Subcutaneous adipose tissue (tissue), 4 donors: ENCODE results near the gene RANBP1. TPM values are rescaled to one million over a fixed set of nuclear protein-coding genes. Genes with fewer than 3 reads are reported as not detected.

Experiments
- total RNA-seq, 4 donors: library from RNA; depleted of rRNA; stranded (reverse); fragments of >200 nt; gene quantifications; one replicate each; pipeline ENCODE4 v1.1.0, GENCODE V29; 2016
- TF ChIP-seq, protein P1 (sequence below): fragments of 450-650 bp; IDR thresholded peaks from one replicate; pipeline ENCODE4 v1.5.1; 2016; ENCODE audit warnings: low read depth, mild to moderate bottlenecking, control low read depth, antibody characterized with exemption, moderate library complexity

RANBP1 gene
- total RNA-seq, 4 donors from 2014 or later, result 75.1 to 156 (median 116) TPM

DNA sequence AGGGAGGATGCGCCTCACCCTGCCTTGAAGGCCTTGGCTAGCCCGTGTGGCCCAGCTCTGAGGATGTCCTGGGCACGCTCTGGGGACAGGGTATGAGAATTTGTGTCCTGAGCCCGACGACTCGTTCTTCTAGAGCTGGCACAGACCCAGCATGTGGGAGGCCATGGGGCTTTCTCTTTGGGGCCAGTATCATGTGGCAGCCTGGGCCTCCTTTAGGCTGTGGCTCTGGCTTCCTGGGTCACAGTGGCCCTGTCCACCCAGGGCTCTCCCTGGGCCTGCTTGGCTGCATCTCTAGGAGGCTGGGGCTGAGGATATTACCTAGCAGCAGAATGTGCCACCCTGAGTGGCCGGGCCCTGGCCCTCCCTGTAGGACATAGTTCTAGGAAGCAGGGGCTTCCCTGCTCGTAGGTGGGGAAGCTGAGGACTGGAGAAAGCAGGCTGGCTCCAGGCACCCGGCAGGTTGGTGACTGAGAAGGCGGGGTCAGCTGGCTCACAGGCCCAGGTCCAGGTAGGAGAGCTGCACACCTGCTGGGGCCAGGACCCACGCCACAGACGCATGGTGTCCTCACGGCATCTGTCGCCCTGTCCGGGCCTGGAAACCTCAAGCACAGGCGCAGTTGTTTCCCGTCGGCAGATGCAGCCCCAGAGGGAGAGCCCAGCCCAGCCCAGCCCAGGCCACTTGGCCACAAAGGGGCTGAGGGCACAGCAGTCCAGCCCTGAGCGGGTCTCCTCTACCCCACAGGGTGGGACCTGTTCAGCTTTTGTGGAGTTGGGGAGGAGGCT lies 28.2 kb downstream of the RANBP1 start:
- TF ChIP-seq, protein P1, sequence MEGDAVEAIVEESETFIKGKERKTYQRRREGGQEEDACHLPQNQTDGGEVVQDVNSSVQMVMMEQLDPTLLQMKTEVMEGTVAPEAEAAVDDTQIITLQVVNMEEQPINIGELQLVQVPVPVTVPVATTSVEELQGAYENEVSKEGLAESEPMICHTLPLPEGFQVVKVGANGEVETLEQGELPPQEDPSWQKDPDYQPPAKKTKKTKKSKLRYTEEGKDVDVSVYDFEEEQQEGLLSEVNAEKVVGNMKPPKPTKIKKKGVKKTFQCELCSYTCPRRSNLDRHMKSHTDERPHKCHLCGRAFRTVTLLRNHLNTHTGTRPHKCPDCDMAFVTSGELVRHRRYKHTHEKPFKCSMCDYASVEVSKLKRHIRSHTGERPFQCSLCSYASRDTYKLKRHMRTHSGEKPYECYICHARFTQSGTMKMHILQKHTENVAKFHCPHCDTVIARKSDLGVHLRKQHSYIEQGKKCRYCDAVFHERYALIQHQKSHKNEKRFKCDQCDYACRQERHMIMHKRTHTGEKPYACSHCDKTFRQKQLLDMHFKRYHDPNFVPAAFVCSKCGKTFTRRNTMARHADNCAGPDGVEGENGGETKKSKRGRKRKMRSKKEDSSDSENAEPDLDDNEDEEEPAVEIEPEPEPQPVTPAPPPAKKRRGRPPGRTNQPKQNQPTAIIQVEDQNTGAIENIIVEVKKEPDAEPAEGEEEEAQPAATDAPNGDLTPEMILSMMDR, result no peak

DNA sequence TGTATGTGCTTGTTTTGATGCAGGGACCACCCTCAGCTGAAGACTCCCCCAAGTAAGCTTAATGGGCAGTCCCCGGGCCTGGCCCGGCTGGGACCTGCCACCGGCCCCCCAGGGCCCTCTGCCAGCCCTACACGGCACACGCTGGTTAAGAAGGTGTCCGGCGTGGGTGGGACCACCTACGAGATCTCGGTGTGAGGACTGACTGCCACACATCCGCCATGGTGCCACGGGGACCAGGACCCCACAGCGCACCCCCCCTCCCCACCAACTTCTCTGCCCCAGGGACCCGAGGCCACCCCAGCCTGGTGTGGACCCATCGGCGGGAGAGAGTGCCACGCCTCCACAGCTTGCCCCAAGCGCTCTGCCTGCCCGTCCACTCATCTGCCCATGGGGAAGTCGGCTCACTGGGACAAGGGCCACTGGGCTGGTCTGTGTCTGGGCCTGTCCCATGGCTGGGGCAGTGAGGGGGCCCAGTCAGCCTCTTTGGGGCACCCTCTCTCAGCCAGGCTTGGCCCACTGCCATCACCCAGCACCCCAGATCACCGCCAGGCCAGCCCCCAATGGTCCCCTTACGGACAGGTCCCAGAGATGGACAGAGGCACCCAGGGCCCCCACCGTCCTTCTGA lies 29.4 kb downstream of the RANBP1 start:
- TF ChIP-seq, protein P1, result no peak

DNA sequence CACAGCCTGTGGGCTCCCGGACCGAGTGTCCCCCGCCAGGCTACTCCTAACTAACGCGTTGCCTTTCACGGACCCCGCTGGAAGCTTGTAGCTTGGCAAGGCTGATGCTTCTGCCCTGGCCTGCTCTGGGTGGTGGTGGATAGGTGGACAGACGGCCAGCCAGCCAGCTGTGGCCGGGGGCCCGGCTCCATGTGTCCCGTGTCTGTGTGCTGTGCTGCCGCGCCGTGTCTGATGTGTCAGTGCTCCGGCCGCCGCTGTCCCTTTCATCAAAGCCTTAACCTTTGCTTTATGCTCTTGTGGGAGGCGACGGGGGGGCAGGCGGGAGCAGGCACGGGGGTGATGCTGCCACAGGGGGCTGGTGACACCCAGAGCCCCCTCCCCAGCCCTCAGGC lies 29.9 kb downstream of the RANBP1 start:
- TF ChIP-seq, protein P1, result no peak

DNA sequence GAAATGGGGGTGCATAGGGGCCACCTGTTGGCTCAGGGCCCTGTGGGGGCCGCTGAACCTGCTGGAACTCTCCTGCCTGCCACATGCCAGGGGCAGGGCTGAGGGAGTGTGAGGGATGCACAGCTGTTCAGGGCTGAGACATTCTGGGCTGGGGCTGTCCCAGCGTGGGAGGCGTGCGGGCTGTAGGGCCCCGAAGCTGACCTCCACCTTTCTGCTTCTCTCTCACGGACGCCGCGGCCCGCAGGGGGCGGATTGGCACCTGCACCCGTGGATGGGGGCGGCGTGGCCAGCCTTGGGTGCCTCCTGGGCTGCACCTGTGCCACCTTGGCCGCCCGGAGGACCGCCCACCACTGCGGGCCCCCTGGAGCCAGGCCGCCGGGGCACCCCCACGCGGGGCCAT lies 30.9 kb downstream of the RANBP1 start:
- TF ChIP-seq, protein P1, result no peak

DNA sequence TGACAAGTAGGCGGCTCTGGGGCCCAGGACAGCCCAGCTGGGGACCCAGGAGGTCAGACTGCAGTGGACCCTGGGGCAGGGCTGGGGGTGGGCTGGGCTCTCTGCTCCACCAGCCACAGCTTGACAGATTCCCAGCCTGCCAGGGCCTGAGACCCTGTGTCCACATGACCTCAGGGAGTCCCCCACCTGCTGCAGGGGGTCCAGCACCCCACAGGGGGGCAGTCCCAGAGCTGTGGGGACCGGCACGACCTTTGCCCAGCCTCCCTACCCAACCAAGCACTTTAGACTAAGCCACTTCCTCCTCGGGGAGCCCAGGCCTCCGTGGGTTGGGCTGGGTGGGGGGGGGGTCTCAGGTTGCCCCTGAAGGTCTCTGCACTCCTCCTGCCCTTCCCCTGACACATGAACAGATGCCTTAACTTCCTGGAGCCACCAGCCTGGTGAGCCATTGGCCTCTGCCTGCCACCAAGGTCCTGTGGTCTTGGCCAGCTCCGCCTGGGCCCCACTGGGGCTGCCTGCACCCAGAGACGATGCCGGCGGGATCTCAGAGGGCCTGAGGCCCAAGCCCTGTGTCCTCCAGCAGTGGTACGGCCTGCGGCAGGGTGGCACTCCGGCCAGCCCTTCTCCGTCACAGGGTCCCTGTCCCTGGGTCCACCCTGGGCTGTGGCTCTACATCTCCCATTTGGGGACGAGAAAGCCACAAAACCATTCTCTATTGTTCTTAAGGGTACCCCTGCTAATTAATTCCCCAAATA lies 31.5 kb downstream of the RANBP1 start:
- TF ChIP-seq, protein P1, result no peak

DNA sequence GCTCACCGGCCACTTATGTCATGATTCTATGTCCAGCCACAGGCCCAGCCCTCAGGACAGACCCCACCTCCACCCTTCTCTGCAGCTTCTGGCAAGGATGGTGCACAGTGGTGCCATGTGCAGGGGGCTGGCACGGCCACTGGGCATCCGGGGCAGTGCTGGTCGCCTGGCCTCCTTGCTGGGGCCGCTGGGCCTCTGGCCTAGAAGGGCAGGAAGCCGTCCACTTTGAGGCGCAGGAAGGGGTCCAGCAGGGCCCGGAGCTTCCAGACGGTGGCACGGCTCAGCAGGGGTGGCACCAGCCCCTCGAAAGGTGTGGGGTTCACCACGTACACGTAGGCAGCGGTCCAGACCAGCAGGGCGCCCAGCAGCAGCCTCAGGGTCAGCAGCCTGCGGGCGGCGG lies 32.5 kb downstream of the RANBP1 start:
- TF ChIP-seq, protein P1, result no peak
